ENCODE data around the gene STK25.
"Not testable (repeated sequence)": the region's sequence is repeated elsewhere in the genome, so short reads cannot be mapped to it uniquely, and the experiment has no call there.

The STK25 gene

DNA sequence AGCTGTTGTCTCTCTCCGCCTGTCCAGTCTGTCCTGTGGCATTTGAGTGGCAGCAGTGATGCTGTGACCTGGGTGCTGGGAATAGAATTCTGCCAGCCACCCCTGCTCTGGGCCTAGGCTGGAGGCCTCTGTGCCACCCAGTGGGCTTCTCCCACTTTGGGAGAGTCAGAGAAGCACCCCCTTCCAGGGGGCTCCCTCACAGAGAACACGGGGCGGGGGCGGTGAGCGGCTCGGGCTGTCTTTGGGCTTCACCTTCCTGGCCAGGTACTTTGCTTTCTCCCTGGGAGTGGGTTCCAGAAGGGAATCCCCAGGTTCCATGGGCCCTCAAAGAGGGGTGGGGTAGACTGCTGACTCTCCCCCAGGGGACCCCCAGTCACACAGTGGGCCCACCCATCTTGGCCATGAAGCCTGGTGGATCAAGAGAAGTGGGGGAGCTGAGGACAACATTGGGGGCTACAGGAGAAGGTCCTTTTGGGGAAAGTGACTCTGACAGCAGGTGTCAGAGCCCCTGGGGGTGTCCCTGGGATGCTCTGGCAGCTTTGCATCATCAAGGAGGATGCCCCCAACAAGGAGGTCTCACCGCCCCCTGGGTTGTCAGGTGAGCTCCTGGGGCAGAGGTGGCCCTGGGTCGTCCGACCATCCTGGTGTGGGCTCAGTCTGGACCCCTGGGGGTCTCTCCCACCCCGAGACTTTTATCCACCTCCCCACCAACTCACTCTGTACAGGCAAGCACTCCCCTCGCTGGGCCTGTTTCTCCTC is 31.4 kb upstream of the STK25 start:
- DNase-seq (ENCODE audit: low spot score): no peak

DNA sequence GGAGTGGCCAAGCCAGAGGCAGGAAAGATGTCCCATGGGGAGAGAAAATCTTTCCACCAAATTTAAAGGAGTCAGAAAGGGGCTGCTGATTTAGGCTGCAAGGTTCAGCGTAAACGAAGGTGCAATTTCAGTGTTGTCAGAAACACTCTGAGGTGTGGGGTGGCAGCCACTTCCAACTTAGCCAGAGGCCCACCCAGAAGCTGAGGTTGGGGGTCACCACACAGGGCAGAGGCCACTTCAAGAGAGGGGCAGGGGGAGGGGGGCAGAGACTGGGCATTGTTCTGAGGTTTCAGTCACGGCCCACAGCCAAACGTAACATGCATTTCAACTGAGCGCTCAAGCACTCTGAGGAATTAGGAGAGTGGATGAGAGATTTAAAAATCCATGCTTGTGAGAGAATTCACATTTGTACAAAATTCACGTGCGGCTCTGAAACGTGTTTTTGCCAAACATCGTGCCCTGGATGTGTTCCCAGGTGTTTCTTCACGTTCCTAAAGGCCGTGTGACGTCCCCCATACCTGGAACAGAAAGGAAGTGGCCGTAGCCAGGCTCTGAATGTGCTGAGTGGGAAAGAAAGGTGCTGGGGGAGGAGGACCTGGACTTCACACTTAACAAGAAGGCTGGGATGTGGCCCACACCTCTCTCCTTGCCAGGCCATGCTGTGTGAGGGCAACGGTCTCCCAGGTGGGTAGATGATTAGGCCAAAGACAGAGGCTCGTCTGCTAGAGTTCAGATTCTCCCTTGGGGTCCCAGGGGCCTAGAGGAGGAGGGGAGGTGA is 30.6 kb upstream of the STK25 start:
- no peak for DNase-seq (ENCODE audit: low spot score)

DNA sequence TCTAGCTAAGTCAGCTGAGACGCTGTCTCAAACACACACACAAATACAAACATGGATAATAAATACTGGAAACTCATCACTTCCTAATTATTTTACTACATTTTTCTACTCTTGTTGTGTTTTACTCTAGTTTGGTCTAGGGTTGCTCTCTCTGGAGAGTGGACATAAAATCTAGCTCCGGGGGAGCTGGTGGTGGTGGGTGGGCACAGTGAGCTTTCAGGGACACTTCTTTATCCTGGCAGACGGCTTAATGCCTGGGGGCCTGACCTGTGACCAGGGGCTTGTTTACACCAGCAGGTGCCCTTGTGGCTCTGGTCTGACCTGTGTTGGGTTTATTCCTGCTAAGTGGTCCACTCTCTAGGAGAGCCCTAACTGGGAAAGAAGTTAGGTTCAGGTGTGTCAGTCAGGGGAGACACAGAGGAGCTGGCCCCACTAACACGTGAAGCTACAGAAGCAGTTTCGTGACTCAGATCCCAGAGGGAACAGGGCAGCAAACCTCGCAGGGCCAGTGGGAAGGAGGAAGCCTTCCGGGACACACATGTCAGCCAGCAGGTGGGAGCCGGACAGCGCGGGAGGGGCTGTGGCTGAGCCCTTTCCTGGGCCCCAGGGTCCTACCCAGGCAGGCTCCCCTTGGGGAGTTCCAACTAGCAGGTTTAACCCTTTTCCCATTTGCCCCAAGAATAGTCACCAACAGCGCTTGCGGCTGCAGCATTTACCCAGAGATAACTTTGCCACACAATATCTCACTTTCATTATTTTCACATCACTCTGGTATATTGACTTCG is 27.7 kb upstream of the STK25 start:
- DNase-seq (ENCODE audit: low spot score): no peak

DNA sequence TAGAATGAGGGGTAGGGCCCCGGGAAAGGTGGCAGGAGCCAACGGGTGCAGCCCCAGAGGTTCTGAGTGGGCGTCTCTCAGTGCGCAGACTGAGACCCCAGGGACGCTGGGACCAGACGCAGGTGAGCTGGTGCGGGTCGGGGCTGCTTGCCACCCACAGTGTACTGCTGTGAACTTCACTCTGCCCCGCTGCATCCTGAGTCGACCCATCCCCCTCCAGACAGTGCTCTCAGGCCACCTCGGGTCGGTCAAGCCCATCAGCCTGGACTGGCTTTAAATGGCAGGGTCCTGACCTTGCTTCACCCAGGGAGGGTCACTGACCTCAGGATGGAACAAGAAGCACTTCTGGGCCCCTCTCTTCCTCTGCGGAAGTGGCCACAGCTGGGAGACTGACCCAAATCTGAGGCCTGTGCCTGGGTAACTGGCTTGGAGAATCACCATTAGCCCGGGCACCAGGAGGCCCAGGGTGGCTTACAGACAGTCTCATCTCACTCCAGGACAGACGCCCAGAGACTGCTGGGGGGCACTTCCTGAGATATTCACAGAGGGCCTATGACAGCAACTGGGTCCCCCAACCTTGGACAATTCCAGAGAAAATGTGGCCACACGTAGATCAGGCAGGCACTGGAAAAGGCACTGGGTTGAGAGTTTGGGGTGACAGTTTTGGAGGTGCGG is 26.5 kb upstream of the STK25 start:
- DNase-seq (ENCODE audit: low spot score): no peak

DNA sequence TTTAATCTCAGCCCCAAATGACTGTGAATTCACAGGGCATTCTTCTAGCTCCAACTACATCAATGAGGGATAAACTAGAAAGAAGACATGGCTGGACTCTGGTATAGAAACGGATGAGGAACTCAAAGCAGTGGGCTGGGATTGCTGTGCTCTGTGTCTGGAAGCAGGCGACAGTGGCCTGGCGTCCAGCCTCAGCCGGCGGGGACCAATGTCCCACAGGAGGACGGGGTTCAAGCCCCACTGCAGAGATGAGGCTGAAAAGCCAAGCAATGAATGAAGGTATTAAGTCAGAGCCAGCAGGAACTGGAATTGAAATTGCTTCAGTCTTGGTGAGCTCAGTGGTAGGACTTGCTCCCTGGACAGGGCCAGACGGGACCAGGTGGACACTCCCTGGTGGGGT is 25.9 kb upstream of the STK25 start:
- no peak for DNase-seq (ENCODE audit: low spot score)

DNA sequence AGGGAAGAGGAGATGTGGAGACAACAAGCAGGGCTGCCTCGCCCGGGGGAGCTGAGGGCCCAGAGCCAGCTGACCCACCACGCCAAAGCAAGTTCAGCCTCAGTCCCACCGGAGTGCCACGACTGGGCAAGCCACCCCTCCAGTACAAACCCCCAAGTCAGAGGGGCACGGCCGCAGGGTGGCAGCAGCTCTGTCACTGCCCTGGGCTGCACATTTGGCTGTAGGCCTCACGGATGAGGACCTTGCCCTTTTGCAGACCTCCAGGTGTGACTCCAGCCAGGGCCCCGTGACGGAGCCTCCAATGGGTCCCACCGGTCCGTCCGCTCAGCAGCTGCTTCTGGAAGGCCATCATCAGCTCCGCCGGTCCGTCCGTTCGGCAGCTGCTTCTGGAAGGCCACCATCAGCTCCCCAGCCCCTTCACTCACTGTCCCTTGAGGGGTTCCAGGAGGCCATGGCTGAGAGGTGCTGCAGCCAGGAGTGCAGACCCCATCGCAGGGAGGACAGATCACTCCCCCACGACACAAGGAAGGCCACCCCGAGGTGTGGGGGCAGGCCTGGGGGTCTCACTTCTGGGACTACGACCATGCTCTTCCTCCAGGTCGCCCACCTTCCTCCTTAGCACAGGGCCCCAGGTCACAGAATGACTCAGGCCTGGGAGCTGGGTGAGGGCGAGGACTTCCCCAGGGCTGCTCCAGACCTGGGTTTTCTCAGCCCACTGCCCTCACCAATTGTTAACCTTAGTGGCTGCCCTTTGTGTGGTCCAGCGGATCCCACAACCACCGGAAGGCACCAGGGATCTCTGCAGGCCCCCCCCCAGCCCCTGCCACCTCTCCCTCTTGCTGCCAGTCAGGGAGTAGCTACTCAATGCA is 24.6 kb upstream of the STK25 start:
- no peak for DNase-seq (ENCODE audit: low spot score)

DNA sequence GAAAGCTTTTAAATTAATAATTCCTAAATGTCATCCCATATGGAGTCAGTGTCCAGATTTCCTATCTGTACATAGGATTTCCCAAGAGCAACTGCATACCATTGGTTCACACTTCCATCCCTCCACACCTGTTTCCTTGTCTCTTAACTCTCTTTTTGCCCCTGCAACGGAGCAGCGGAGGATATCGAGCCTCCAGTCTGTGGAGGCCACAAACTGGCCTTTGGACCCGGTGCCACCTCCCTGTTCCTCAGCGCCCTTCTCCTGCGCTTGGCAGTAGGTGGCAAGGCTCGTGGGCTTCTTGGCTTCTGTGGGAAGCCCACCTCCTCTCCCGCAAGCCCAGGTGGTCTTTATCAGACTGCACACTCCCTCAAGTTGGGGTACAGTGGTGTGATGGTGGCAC is 23.8 kb upstream of the STK25 start:
- DNase-seq (ENCODE audit: low spot score): no peak

DNA sequence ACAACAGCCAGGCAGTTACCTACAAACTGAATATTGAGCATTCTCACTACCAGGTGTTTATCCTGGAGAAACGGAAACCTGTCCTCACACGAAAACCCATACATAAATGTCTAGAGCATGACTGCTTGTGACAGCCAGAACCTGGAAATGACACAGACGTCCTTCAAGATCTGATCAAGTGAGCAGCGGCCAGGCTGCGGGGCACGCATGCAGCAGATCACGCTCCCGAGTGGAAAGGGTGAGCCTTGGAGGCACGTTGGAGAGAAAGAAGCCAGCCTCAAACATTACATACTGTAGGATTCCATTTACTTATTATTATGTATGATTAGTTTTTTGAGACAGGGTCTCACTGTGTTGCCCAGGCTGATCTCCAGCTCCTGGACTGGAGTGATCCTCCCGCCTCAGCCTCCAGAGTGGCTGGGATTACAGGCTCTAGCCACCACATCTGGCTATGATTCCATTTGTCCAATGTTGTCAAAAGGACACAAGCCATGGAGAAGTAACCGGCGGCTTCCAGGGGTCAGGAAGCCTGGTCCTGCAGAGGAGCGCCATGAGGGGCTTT is 22.9 kb upstream of the STK25 start:
- no peak for DNase-seq (ENCODE audit: low spot score)

DNA sequence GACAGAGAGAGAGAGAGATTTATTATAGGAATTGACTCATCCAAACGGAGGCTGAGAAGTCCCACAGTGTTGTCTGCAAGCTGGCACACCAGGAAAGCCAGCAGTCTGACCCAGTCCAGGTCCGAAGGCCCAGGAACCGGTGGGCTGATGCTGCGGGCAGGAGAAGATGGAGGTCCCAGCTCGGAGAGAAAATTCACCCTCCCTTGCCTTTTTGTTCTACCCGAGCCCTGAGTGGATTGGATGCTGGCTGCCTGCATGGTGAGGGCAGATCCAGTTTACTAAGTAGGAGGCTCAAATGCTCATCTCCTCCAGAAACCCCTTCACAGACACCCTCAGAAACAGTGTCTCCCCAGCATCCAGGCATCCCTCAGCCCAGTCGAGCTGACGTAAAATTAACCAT is 22.2 kb upstream of the STK25 start:
- no peak for DNase-seq (ENCODE audit: low spot score)

DNA sequence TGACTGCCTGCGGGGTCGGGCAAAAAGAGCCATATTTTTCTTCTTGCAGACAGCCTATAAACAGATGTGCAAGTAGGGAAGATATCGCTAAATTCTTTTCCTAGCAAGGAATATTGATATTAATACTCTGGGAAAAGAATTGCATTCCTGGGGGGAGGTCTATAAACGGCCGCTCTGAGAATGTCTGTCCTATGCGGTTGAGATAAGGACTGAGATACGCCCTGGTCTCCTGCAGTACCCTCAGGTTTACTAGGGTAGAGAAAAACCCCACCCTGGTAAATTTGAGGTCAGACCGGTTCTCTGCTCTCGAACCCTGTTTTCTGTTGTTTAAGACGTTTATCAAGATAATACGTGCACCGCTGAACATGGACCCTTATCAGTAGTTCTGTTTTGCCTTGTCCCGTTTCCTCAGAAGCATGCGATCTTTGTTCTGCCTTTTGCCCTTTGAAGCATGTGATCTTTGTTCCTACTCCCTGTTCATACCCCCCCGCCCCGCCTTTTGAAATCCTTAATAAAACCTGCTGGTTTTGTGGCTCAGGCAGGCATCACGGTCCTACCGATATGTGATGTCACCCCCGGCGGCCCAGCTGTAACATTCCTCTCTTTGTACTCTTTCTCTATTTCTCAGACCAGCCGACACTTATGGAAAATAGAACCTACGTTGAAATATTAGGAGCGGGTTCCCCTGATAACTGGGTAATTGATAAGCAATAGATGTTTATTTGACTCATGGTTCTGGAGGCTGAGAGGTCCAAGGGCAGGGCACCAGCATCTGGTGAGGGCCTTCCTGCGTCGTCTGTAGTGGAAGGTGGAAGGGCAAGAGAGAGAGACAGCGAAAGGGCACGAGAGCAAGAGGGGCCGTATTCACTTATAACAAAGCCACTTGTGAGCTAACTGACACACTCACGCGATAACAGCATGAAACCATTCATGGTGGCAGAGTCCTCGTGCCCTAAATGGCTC is 17.7 kb upstream of the STK25 start:
- not testable (repeated sequence) for DNase-seq (ENCODE audit: low spot score)

DNA sequence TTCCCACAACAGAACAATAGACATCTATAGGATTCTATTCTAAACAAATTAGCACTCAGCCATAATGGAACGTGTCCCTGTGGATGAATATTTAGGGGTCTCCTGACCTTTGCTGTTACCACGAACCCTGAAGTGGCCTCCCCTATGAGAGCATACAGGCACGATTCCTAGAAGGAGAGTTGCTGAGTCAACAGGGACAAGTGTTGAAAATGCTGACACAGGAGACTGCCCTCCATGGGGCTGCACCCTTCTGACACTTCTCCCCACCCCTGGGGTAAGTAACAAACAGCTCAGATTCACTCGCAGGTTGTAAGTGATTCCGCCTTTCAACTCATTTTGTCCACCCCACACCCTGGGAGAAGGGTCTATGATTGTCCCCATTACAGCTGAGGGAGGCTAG is 14.1 kb upstream of the STK25 start:
- DNase-seq (ENCODE audit: low spot score): no peak

DNA sequence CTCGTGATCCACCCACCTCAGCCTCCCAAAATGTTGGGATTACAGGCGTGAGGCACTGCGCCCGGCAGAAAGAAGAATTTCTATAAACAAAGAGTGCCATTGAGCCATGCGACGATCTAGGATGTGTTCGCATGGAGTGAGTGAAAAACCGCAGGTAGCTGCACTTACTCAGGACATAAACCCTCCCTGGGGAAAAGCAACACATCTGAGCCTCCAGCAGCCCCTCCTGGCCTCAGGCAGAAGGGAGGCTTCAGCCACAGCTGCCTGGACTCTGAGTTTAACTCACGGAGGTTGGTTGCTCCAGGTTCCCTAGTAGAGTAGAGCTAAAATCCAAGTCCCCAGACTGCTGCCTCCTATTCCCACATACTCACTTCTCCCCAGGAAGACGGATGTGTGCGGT is 11.3 kb upstream of the STK25 start:
- no peak for DNase-seq (ENCODE audit: low spot score)

DNA sequence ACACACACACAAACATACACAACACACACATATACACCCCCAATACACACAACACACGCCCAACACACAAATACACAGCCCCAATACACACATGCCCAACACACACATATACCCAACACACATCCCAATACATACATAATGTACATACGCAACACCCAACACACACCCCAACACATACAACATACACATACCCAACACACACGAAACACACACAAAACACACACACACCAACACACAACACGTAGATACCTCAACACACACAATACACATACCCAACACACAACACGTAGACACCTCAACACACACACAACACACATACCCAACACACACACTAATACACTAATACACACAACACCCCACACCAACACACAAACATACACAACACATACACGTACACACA is 8.9 kb upstream of the STK25 start:
- no peak for DNase-seq (ENCODE audit: low spot score)

DNA sequence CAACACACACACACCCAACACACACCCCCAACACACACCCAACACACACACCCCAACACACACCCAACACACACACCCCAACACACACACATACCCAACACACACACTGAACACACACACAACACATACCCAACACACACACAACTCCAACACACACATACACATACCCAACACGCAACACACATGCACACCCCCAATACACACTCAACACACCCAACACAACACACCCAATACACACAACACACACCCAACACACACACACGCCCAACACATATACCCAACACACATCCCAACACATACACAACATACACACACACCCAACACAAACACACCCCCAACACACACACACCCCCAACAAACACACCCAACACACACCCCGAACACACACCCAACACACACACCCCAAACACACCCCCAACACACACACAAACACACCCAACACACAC is 8.2 kb upstream of the STK25 start:
- DNase-seq (ENCODE audit: low spot score): no peak

DNA sequence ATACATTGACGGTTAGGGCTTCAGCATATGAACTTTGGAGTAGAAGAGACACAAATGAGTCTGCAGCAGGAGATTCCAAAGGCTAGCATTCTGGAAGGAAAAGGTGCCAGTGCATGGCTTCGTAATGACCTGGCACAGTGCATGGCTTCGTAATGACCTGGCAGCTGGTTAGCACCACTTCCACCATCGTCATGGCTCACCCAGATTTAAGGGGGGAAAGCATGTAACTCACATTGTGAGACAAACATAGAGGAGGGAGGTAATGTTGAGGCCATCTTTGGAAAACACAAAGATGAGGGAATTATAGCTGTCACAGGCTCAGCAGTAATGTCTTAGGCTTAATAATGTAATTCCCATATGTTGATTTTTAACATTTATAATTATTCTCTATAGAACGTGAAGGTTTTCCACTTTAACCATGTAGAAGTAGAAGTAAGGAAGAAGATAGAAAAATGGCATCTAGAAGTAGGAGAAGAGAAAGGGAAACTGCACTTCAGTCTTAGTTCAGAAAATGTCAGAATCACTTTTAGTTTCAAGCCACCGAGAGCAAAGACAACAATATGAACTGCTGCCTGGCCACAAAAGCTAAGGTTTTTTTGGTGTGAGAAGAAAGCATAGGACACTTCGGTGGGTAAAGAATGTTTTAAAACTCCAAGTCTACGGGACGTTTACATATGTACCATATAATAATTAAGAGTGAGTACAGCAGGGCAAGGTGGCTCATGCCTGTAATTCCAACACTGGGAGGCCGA is 6.8 kb upstream of the STK25 start:
- DNase-seq (ENCODE audit: low spot score): no peak

DNA sequence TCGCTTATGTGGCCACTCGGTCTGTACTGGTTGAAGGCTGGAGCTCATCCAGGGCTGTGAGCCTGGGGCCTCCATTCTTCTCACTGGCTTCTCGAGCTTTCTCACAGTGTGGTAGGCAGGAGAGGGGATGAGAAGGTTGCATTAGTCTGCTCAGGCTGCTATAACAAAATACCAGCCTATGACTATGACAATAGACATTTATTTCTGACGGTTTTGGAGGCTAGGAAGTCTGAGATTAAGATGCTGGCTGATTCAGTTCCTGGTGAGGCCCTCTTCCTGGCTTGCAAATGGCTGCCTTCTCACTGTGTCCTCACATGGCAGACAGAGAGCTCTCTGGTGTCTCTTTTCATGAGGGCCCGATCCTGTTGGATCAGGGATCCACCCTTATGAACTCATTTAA is 6.2 kb upstream of the STK25 start:
- no peak for DNase-seq (ENCODE audit: low spot score)

DNA sequence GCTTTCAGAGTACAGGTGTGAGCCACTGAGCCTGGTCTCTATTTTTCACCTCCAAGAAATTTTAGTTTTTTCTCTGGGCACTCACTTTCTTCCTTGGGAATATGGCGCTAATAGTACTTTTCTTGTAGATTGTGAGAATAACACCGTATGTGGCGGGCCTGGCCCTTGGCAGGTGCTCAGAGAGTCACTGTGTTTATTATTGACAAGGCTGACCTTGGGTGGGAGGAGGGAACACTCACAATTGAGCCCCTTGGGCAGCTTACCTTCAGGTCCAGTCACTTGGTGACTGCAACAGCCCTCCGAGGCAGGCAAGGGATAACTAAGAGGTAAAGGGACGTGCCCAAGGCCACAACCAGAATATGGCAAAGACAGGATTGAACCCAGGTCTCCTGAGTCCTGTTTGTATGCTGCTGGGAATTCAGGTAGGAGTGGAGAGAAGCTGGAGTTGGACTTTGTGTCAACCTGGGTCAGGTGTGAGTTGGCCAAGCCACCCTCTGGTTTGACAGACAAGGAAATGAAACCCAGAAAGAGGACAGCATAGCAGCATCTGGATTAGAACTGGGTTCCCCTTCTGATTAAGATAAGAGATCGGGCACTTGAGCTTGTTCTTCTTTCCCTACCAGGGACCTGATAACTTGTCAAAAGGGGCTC is 2.8 kb upstream of the STK25 start:
- DNase-seq (ENCODE audit: low spot score): no peak

DNA sequence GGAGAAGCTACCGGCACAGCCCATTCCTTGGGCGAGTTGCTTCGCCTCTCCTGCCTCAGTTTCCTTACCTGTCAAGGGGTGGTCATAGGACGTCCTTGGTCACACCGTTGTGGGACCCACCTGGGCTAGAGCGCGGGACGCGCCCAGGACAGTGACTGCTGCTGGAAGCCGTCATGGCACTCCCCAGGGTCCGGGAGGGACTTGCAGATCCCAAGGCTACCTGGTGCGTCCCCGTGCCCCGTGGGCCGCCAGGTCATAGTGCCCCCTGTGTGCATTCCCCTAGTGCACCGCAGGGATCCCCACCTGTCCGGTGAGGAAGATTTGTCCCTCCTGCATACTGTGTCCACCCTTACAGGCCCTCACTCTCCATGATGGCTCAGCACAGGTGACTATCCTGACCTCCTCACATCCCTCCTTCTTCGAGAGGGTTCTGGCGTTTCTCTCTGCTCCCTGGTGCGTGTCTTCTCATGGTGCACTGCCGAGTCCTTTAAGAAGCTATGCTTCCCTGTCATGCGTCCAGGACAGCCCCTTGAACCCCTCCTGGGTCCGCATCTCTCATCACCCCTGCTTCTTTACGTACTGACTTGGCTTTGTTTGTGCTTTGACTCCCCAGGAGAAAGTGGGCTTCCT is 886 bp upstream of the STK25 start:
- DNase-seq (ENCODE audit: low spot score): no peak

All from pons (tissue), 1 donor.